HepG2 (cell line): ENCODE measurements around the gene FRMPD2. TPM values are rescaled to one million over a fixed set of nuclear protein-coding genes. Genes with fewer than 3 reads are reported as not detected.

Source experiments
- ATAC-seq: fragments of 200-7000 bp; cut with Tn5 transposase; 3 replicates; pipeline ENCODE4 v1.9.1; 2020; ENCODE audit warnings: mild to moderate bottlenecking, moderate library complexity
- BruUV-seq: library from RNA; stranded (reverse); fragments of 400-500 nt; replicated peaks from 2 replicates; lab custom pipeline; 2021; lab: Mats Ljungman, UMichigan
- CTCF ChIA-PET: fragments of 300-600 bp; formaldehyde crosslinking; extraction: SDS; loops from one replicate; lab custom pipeline; 2021; ENCODE audit warnings: low total read pairs, inconsistent platforms, low intra/inter-chr PET ratio; lab: Yijun Ruan, JAX
- POLR2A ChIA-PET: fragments of 350-600 bp; sonication (Branson Sonifier 250); formaldehyde crosslinking; loops from one replicate; lab custom pipeline; 2020; ENCODE audit warnings: antibody characterized with exemption, inconsistent platforms; lab: Yijun Ruan, JAX
- DNase-seq: peaks from one replicate; pipeline ENCODE4 v3.0.0-alpha.2; 2015; ENCODE audit warnings: low spot score
- FAIRE-seq: peaks from 3 replicates; lab custom pipeline; 2011; peaks lifted over from hg19 to GRCh38; lab: Jason Lieb, UNC
- H2AFZ ChIP-seq: one replicate; pipeline ENCODE4 v1.6.1; 2011; ENCODE audit warnings: low read length, inconsistent platforms
- H3K27ac ChIP-seq: fragments of 300-600 bp; 3 replicates; pipeline ENCODE4 v1.8.0; 2011; ENCODE audit warnings: mixed run types, mild to moderate bottlenecking, mixed read lengths, low read length, inconsistent platforms; ENCODE audit not compliant: insufficient read depth; ENCODE audit errors: extremely low read length
- H3K27me3 ChIP-seq, 2 experiments: fragments of 200-600 bp in 1 of 2; 2 replicates in 1 of 2; 3 replicates in 1 of 2; pipeline versions ENCODE4 v1.6.0 to v1.8.0; 2011; ENCODE audit warnings: low read length in 2 of 2, mild to moderate bottlenecking in 2 of 2, moderate library complexity in 2 of 2, inconsistent platforms in 1 of 2; ENCODE audit not compliant: insufficient read depth in 2 of 2, control insufficient read depth in 1 of 2
- H3K36me3 ChIP-seq, 2 experiments: fragments of 200-600 bp in 1 of 2; replicated peaks in 1 of 2; 2 replicates in 1 of 2; 3 replicates in 1 of 2; pipeline versions ENCODE4 v1.5.1 to v1.8.0; 2011; ENCODE audit warnings: low read length in 2 of 2, inconsistent platforms in 1 of 2; ENCODE audit not compliant: insufficient read depth in 2 of 2, control insufficient read depth in 1 of 2
- H3K4me1 ChIP-seq: 2 replicates; pipeline ENCODE4 v1.5.1; 2012; ENCODE audit warnings: low read length, inconsistent platforms; ENCODE audit not compliant: insufficient read depth
- H3K4me2 ChIP-seq: 2 replicates; pipeline ENCODE4 v1.6.0; 2011; ENCODE audit warnings: low read depth, low read length, inconsistent platforms
- H3K4me3 ChIP-seq, 3 experiments: fragments of 200-600 bp in 1 of 3; sonication (generic), shearing (Covaris generic) in 1 of 3; replicated peaks in 1 of 3; 2 replicates each; pipeline ENCODE4 v1.5.1; 2011 to 2016; ENCODE audit warnings: low read length in 3 of 3, inconsistent platforms in 2 of 3, low read depth in 2 of 3, mild to moderate bottlenecking in 2 of 3, control low read depth in 1 of 3, mixed read lengths in 1 of 3; ENCODE audit not compliant: insufficient read depth in 1 of 3
- H3K79me2 ChIP-seq: one replicate; pipeline ENCODE4 v1.6.1; 2011; ENCODE audit warnings: low read length, inconsistent platforms; ENCODE audit not compliant: insufficient read depth
- H3K9ac ChIP-seq: 2 replicates; pipeline ENCODE4 v1.6.0; 2011; ENCODE audit warnings: mild to moderate bottlenecking, low read depth, low read length, inconsistent platforms; ENCODE audit not compliant: insufficient read depth
- H3K9me3 ChIP-seq: 2 replicates; pipeline ENCODE4 v1.5.1; 2012; ENCODE audit warnings: mild to moderate bottlenecking, low read length
- H4K20me1 ChIP-seq: 2 replicates; pipeline ENCODE4 v1.6.0; 2011; ENCODE audit warnings: inconsistent platforms, mild to moderate bottlenecking, low read length, moderate library complexity; ENCODE audit not compliant: insufficient read depth
- AKAP8 ChIP-seq: sonication (generic); formaldehyde crosslinking; IDR thresholded peaks from 2 replicates; pipeline ENCODE4 v1.5.1; 2020; ENCODE audit warnings: mild to moderate bottlenecking, missing genetic modification reagents
- CBX1 ChIP-seq: IDR thresholded peaks from one replicate; pipeline ENCODE4 v1.6.1; 2016; ENCODE audit warnings: antibody characterized with exemption, low read depth
- MXD4 ChIP-seq: IDR thresholded peaks from 2 replicates; pipeline ENCODE4 v1.6.1; 2016; ENCODE audit warnings: mild to moderate bottlenecking, missing biosample characterization, missing genetic modification reagents
- RAD21 ChIP-seq: fragments of 450-650 bp; formaldehyde crosslinking; IDR thresholded peaks from 2 replicates; pipeline ENCODE4 v1.5.0; 2020; ENCODE audit warnings: mild to moderate bottlenecking
- ZKSCAN5 ChIP-seq: sonication (generic); formaldehyde crosslinking; IDR thresholded peaks from 2 replicates; pipeline ENCODE4 v1.5.1; 2020; ENCODE audit warnings: mild to moderate bottlenecking, missing genetic modification reagents
- ZNF160 ChIP-seq: sonication (generic); formaldehyde crosslinking; IDR thresholded peaks from 2 replicates; pipeline ENCODE4 v1.8.0; 2022; ENCODE audit warnings: mild to moderate bottlenecking, inconsistent platforms, missing genetic modification reagents
- ZNF337 ChIP-seq: sonication (generic); formaldehyde crosslinking; IDR thresholded peaks from 2 replicates; pipeline ENCODE4 v1.5.1; 2020; ENCODE audit warnings: missing genetic modification reagents, low read depth, mild to moderate bottlenecking, borderline replicate concordance
- ZNF678 ChIP-seq: sonication (generic); formaldehyde crosslinking; IDR thresholded peaks from 2 replicates; pipeline ENCODE4 v1.4.0; 2020; ENCODE audit warnings: mild to moderate bottlenecking, missing genetic modification reagents
- ZSCAN21 ChIP-seq: sonication (generic); formaldehyde crosslinking; IDR thresholded peaks from 2 replicates; pipeline ENCODE4 v1.8.0; 2022; ENCODE audit warnings: mild to moderate bottlenecking, missing genetic modification reagents, moderate library complexity, borderline replicate concordance
- ZSCAN30 ChIP-seq: sonication (generic); formaldehyde crosslinking; IDR thresholded peaks from 2 replicates; pipeline ENCODE4 v1.5.0; 2020; ENCODE audit warnings: mild to moderate bottlenecking, missing genetic modification reagents
- WGBS: methylation state at CpG from one replicate; pipeline ENCODE4 v1.1.6; 2017; ENCODE audit warnings: low lambda C conversion rate; 5-methylcytosine and 5-hydroxymethylcytosine counted together
- in situ Hi-C: cut with HindIII; loops from 2 replicates; pipeline ENCODE4 v1.10.0; 2017; ENCODE audit warnings: low pct_unique_long_range_greater_than_20kb; ENCODE audit not compliant: extremely low pct_ligation_motif_present
- intact Hi-C: fragments of 100-400 bp; cut with micrococcal nuclease; formaldehyde crosslinking; loops from one replicate; pipeline ENCODE4 v1.10.0; 2022; ENCODE audit not compliant: unreplicated experiment
- polyA plus RNA-seq, 8 experiments: library from polyadenylated mRNA; depleted of rRNA in 3 of 8; stranded (reverse) in 7 of 8; unstranded in 1 of 8; fragments of >200 nt; fragmentation: Illumina TruSeq in 4 of 8; extraction: Trizol in 4 of 8; gene quantifications; 2 replicates each; pipeline versions ENCODE4 v1.2.1 to v1.2.3, GENCODE V29; 2011 to 2016; ENCODE audit warnings: low read depth in 4 of 8, missing spikeins in 1 of 8, mixed read lengths in 1 of 8; ENCODE audit not compliant: insufficient read depth in 1 of 8
- total RNA-seq, 5 experiments: library from RNA; depleted of rRNA; stranded (reverse); fragments of >200 nt; fragmentation: Illumina TruSeq; extraction: Trizol; gene quantifications; 2 replicates each; pipeline ENCODE4 v1.2.3, GENCODE V29; 2016; ENCODE audit warnings: low read depth in 1 of 5
- TF ChIP-seq, protein P1 (sequence below): IDR thresholded peaks from 2 replicates; pipeline ENCODE4 v1.6.1; 2018; ENCODE audit warnings: missing genetic modification reagents
- TF ChIP-seq, protein P2 (sequence below): IDR thresholded peaks from 2 replicates; pipeline ENCODE4 v1.6.1; 2016; ENCODE audit warnings: missing compliant biosample characterization, missing genetic modification reagents, borderline replicate concordance
- TF ChIP-seq, protein P3 (sequence below): sonication (generic); formaldehyde crosslinking; IDR thresholded peaks from 2 replicates; pipeline ENCODE4 v1.5.1; 2020; ENCODE audit warnings: mild to moderate bottlenecking, missing genetic modification reagents, moderate library complexity
- TF ChIP-seq, protein P4 (sequence below): sonication (generic); formaldehyde crosslinking; IDR thresholded peaks from 2 replicates; pipeline ENCODE4 v1.5.0; 2020; ENCODE audit warnings: mild to moderate bottlenecking, missing genetic modification reagents

Gene FRMPD2
- total and polyA plus RNA-seq, 2 of the 13 experiments (the other 11 are each of a cell fraction or from before 2014, with no cell fraction given): 0.45 to 1.3 TPM

DNA sequence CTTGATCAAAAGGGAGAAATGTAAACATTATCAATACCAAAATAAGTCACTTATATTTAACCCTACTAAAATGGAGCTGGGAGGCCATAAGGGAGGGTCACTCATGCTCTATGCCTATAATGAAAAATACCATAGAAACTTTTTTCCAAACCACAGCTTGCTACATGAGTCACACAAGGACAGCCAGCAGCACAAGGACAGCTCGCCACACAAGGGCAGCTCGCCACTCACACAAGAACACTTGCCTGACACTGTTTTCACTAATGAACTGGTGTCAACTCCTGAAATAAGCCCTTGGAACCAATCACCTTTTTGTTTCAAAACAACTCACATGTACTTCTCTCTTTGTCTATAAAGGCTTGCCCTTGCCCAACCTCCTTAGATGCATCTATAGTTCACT, 43.3 kb downstream of the FRMPD2 start:
- no peak overlapping the region for H2AFZ ChIP-seq
- H3K4me1 ChIP-seq: no peaks in the 10 kb centered on the region
- 41% methylated on average over 2 of the region's 2 CpGs for WGBS
- no peaks in the 10 kb centered on the region for H3K36me3 ChIP-seq
- in situ Hi-C loops: no loop called here
- POLR2A ChIA-PET: no interaction called here
- no peak for ATAC-seq
- no peak overlapping the region for H3K27ac ChIP-seq
- H4K20me1 ChIP-seq: no peaks in the 10 kb centered on the region
- no peaks in the 10 kb centered on the region for H3K9me3 ChIP-seq
- H3K27me3 ChIP-seq: no peaks in the 10 kb centered on the region
- no peak overlapping the region for H3K4me2 ChIP-seq
- no peak overlapping the region for H3K9ac ChIP-seq
- TF ChIP-seq MXD4 (CRISPR knock-in tag): no peak
- no peak for TF ChIP-seq AKAP8 (CRISPR knock-in tag)
- TF ChIP-seq, protein P1, sequence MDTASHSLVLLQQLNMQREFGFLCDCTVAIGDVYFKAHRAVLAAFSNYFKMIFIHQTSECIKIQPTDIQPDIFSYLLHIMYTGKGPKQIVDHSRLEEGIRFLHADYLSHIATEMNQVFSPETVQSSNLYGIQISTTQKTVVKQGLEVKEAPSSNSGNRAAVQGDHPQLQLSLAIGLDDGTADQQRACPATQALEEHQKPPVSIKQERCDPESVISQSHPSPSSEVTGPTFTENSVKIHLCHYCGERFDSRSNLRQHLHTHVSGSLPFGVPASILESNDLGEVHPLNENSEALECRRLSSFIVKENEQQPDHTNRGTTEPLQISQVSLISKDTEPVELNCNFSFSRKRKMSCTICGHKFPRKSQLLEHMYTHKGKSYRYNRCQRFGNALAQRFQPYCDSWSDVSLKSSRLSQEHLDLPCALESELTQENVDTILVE: no peak
- TF ChIP-seq ZNF678 (CRISPR knock-in tag): no peak
- TF ChIP-seq, all 625 proteins: peak for 0
- Histone ChIP-seq H3K79me2 (no peaks in the 10 kb centered on the region), H3K4me3 (no peak overlapping the region)
- BruUV-seq: no TSS peak
- intact Hi-C loops: no loop called here
- FAIRE-seq (no peak), DNase-seq (no peak)
- CTCF ChIA-PET: no interaction called here

DNA sequence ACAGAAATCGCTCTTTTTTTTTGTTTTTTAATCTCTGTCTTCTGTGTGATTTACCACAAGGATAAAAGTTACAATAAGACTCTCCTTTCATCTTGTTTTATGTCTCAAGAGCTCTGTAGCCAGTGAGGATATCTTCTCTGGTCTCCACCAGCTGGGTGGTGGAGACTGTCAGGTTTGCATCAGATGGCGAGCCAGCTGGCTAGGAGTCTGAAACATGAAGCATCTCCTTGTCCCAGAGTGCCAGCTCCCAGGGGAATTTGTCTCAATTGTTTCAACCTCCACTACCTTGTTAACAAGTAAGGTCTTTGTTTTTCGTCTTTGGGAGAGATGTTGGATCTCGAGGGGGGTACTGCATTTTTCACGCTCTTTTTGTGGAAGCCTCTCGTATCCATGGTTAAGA, 47.3 kb downstream of the FRMPD2 start:
- no peak overlapping the region for H3K4me3 ChIP-seq
- H2AFZ ChIP-seq: no peak overlapping the region
- H3K9ac ChIP-seq: no peak overlapping the region
- DNase-seq: no peak
- ATAC-seq: no peak
- no peaks in the 10 kb centered on the region for H4K20me1 ChIP-seq
- H3K4me2 ChIP-seq: no peak overlapping the region
- no peaks in the 10 kb centered on the region for H3K79me2 ChIP-seq
- WGBS: 55% methylated on average over 6 of the region's 6 CpGs
- intact Hi-C loops: loop anchor here (1.0 kb wide), 1 partner anchor 40 kb away; no protein-coding TSS in a partner anchor
- H3K9me3 ChIP-seq: no peaks in the 10 kb centered on the region
- ChIA-PET POLR2A (no interaction called here), CTCF (no interaction called here)
- no peaks in the 10 kb centered on the region for H3K4me1 ChIP-seq
- no peak for FAIRE-seq
- no TSS peak for BruUV-seq
- in situ Hi-C loops: no loop called here
- H3K27me3 ChIP-seq: no peaks in the 10 kb centered on the region; a peak in 1 of 5 replicates
- no peak overlapping the region for H3K27ac ChIP-seq
- H3K36me3 ChIP-seq: no peaks in the 10 kb centered on the region
- TF ChIP-seq, protein P2, sequence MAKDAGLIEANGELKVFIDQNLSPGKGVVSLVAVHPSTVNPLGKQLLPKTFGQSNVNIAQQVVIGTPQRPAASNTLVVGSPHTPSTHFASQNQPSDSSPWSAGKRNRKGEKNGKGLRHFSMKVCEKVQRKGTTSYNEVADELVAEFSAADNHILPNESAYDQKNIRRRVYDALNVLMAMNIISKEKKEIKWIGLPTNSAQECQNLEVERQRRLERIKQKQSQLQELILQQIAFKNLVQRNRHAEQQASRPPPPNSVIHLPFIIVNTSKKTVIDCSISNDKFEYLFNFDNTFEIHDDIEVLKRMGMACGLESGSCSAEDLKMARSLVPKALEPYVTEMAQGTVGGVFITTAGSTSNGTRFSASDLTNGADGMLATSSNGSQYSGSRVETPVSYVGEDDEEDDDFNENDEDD (CRISPR knock-in tag): no peak
- TF ChIP-seq, protein P3, sequence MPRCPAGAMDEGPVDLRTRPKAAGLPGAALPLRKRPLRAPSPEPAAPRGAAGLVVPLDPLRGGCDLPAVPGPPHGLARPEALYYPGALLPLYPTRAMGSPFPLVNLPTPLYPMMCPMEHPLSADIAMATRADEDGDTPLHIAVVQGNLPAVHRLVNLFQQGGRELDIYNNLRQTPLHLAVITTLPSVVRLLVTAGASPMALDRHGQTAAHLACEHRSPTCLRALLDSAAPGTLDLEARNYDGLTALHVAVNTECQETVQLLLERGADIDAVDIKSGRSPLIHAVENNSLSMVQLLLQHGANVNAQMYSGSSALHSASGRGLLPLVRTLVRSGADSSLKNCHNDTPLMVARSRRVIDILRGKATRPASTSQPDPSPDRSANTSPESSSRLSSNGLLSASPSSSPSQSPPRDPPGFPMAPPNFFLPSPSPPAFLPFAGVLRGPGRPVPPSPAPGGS (CRISPR knock-in tag): no peak
- no peak for TF ChIP-seq ZNF160 (CRISPR knock-in tag)
- no peak for TF ChIP-seq ZKSCAN5 (CRISPR knock-in tag)
- TF ChIP-seq ZSCAN30 (CRISPR knock-in tag): no peak
- no peak for TF ChIP-seq ZSCAN21
- no peak for TF ChIP-seq RAD21
- no peak for TF ChIP-seq CBX1
- TF ChIP-seq ZNF337: no peak
- TF ChIP-seq, protein P4, sequence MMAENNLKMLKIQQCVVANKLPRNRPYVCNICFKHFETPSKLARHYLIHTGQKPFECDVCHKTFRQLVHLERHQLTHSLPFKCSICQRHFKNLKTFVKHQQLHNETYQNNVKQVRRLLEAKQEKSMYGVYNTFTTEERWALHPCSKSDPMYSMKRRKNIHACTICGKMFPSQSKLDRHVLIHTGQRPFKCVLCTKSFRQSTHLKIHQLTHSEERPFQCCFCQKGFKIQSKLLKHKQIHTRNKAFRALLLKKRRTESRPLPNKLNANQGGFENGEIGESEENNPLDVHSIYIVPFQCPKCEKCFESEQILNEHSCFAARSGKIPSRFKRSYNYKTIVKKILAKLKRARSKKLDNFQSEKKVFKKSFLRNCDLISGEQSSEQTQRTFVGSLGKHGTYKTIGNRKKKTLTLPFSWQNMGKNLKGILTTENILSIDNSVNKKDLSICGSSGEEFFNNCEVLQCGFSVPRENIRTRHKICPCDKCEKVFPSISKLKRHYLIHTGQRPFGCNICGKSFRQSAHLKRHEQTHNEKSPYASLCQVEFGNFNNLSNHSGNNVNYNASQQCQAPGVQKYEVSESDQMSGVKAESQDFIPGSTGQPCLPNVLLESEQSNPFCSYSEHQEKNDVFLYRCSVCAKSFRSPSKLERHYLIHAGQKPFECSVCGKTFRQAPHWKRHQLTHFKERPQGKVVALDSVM: no peak
